Measurements from ENCODE around the gene NHSL2. TPM values are rescaled to one million over a fixed set of nuclear protein-coding genes. Genes with fewer than 3 reads are reported as not detected.

Gene NHSL2
- total RNA-seq, 4 donors from 2014 or later = 10.4 to 35.8 (median 13.9) TPM

DNA sequence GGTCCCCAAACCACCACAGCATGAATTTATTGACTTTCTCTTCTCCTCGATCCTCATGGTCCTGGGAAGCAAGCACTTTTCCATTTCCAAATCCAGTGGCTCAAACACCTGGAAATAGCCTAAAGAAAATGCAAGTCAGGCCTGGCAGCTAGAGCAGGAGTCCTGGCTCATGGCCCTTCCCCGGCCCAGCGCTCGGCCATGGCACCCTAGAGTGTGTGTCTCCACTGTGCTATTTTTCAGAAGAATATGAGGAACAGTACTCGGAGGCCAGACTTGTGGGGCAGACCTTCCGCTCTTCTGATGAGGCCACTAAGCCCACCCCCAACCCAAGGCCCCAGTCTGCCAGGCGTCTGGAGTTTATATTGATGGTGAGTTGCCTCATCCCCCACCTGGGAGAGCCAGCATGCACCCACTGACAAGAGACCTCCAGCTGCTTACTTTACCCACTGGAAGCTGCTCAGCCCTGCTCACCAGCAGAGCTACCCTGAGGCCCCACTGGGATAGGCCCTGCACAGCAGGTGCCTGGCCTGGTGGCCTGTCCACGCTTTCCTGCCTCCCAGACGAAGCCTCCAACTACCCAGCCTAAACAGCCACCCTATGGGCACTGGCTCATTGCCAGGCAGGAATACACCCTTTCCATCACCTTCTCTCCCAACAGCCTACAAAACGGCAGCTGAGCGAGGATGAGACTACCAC lies 223.4 kb downstream of the NHSL2 start:
- Histone ChIP-seq H3K4me1 (peaks cover 0 to 30% (median 0%) of the 10 kb centered on the region in 3 donors), H3K27ac (no peak overlapping the region), H3K9me3 (no peaks in the 10 kb centered on the region), H3K4me3 (no peak overlapping the region), H3K36me3 (peaks cover 0 to 23% of the 10 kb centered on the region in 2 donors), H3K27me3 (no peaks in the 10 kb centered on the region)
- no peak for TF ChIP-seq POLR2A (IDR thresholded peaks at IDR 0.05)
- no peak for TF ChIP-seq EP300 (IDR thresholded peaks at IDR 0.05)
- TF ChIP-seq, protein P1, sequence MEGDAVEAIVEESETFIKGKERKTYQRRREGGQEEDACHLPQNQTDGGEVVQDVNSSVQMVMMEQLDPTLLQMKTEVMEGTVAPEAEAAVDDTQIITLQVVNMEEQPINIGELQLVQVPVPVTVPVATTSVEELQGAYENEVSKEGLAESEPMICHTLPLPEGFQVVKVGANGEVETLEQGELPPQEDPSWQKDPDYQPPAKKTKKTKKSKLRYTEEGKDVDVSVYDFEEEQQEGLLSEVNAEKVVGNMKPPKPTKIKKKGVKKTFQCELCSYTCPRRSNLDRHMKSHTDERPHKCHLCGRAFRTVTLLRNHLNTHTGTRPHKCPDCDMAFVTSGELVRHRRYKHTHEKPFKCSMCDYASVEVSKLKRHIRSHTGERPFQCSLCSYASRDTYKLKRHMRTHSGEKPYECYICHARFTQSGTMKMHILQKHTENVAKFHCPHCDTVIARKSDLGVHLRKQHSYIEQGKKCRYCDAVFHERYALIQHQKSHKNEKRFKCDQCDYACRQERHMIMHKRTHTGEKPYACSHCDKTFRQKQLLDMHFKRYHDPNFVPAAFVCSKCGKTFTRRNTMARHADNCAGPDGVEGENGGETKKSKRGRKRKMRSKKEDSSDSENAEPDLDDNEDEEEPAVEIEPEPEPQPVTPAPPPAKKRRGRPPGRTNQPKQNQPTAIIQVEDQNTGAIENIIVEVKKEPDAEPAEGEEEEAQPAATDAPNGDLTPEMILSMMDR (IDR thresholded peaks at IDR 0.05) = no peak
- no peak for TF ChIP-seq POLR2AphosphoS5 (IDR thresholded peaks at IDR 0.05)
- 60% methylated on average over 2 of the region's 11 CpGs; no CpG with 5 or more reads in 1 of the 2 donors for WGBS, 2 donors (ENCODE audit: low coverage in 1 of 2)
- no peak for ATAC-seq

DNA sequence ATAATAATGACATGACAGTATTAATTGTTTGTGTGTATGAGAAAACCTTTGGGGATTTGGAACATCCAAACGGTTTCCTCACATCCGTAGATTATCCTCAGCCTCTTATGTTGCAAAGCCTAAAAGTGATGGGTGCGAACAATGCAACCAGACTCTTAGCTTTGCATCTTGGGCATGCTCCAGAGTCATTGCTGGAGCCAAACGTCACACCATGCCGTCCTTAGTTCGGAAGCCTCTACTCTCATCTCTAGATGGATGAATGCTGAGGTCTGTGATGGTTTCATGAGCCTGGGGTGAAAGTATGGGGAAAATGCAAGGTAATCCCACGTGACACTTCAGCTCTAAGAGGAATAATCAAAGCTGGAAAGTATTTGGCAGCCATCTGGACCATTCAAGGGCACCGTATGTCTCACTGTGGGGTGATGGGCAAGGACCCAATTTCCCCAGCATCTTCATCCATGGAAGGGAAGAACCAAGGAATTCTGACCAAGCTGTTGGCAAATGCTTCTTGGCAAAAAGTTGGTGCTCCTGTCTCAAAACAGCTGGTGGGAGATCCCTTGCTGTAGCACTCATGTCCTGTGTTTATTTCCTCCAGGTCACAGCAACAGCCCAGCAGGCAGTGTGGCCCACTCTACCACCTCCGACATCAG lies 227.3 kb downstream of the NHSL2 start:
- peaks cover 0 to 55% of the 10 kb centered on the region in 2 donors for H3K36me3 ChIP-seq
- no peaks in the 10 kb centered on the region for H3K9me3 ChIP-seq
- 72 to 73% methylated on average over 4 to 6 of the region's 9 CpGs for WGBS, 2 donors (ENCODE audit: low coverage in 1 of 2)
- no peak for ATAC-seq
- H3K4me1 ChIP-seq = no peaks in the 10 kb centered on the region
- H3K4me3 ChIP-seq = no peak overlapping the region
- no peaks in the 10 kb centered on the region for H3K27me3 ChIP-seq
- no peak overlapping the region for H3K27ac ChIP-seq
- TF ChIP-seq, protein P1 (IDR thresholded peaks at IDR 0.05) = no peak
- TF ChIP-seq EP300 (IDR thresholded peaks at IDR 0.05) (no peak), POLR2AphosphoS5 (IDR thresholded peaks at IDR 0.05) (no peak), POLR2A (IDR thresholded peaks at IDR 0.05) (no peak)

DNA sequence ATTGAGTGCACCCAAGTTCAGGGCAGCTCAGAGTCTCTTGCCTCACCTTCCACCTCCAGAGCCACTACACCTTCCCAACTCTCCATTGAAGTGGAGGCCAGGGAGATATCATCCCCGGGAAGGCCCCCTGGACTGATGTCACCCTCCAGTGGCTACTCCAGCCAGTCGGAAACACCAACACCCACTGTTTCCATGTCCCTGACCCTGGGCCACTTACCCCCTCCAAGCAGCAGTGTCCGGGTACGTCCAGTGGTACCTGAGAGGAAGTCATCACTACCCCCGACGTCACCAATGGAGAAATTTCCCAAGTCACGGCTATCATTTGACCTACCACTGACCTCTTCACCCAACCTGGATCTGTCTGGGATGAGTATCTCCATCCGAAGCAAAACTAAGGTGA lies 228.9 kb downstream of the NHSL2 start:
- H3K4me1 ChIP-seq = no peaks in the 10 kb centered on the region
- H3K9me3 ChIP-seq = no peaks in the 10 kb centered on the region
- H3K36me3 ChIP-seq = peaks cover 0 to 64% of the 10 kb centered on the region in 2 donors
- no peak overlapping the region for H3K4me3 ChIP-seq
- 90 to 100% methylated on average over 1 to 2 of the region's 8 CpGs for WGBS, 2 donors (ENCODE audit: low coverage in 1 of 2)
- TF ChIP-seq POLR2AphosphoS5 (IDR thresholded peaks at IDR 0.05) (no peak), EP300 (IDR thresholded peaks at IDR 0.05) (no peak), POLR2A (IDR thresholded peaks at IDR 0.05) (no peak)
- TF ChIP-seq, protein P1 (IDR thresholded peaks at IDR 0.05) = no peak
- H3K27me3 ChIP-seq = no peaks in the 10 kb centered on the region
- H3K27ac ChIP-seq = no peak overlapping the region
- no peak for ATAC-seq

DNA sequence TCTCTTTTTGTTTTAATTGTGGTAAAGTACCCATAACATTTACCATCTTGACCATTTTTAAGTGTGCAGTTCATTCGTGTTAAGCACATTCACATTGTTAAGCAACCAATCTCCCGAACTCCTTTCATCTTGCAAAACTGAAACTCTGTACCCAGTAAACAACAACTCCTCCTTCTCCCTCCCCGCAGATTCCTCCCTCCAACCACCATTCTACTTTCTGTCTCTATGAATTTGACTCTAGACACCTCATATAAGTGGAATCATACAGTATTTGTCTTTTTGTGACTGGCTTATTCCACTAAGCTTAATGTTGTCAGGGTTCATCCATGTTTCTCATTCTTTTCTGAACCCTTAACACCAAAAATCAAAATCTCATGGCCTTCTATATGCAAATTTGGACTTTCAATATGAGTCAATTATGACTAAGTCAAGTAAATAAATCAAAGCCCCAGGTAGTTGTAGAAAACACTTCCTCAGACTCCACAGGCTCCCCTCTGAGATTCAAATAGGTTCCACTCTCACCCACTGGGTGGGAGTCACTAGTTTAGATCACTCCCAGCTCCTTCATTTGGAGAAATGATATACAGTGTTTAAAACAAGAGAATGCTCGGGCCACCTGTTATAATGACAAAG lies 230.8 kb downstream of the NHSL2 start:
- Histone ChIP-seq H3K4me3 (no peak overlapping the region), H3K4me1 (no peaks in the 10 kb centered on the region), H3K36me3 (peaks cover 0 to 66% of the 10 kb centered on the region in 2 donors), H3K9me3 (no peaks in the 10 kb centered on the region), H3K27ac (no peak overlapping the region), H3K27me3 (no peaks in the 10 kb centered on the region)
- 66 to 73% methylated on average over 4 of the region's 4 CpGs for whole genome bisulfite sequencing, 2 donors (ENCODE audit: low coverage in 1 of 2)
- ATAC-seq = no peak
- TF ChIP-seq EP300 (IDR thresholded peaks at IDR 0.05) (no peak), POLR2A (IDR thresholded peaks at IDR 0.05) (no peak), POLR2AphosphoS5 (IDR thresholded peaks at IDR 0.05) (no peak)
- TF ChIP-seq, protein P1 (IDR thresholded peaks at IDR 0.05) = no peak

All from gastroesophageal sphincter (tissue), 4 donors.